SK-N-SH (cell line): ENCODE data around the gene CFHR2. TPM values are rescaled to one million over a fixed set of nuclear protein-coding genes. Genes with fewer than 3 reads are reported as not detected.

ENCODE experiments used
- CTCF ChIA-PET: fragments of 300-600, 350-600 bp; formaldehyde crosslinking; extraction: SDS; loops from one replicate; lab custom pipeline; 2021; lab: Yijun Ruan, JAX
- POLR2A ChIA-PET: fragments of 350-600 bp; sonication (Branson Sonifier 250); formaldehyde crosslinking; extraction: SDS; loops from one replicate; lab custom pipeline; 2020; ENCODE audit warnings: antibody characterized with exemption, inconsistent platforms; lab: Yijun Ruan, JAX
- DNase-seq: peaks from one replicate; pipeline ENCODE4 v3.0.0; 2012
- H2AFZ ChIP-seq: fragments of 200-600 bp; sonication (generic); 2 replicates; pipeline ENCODE4 v1.8.1; 2016; ENCODE audit warnings: antibody characterized with exemption, mild to moderate bottlenecking, low read depth
- H3F3A ChIP-seq: fragments of 200-600 bp; sonication (generic); replicated peaks from 2 replicates; pipeline ENCODE3; 2016; ENCODE audit warnings: antibody characterized with exemption, mild to moderate bottlenecking; ENCODE audit not compliant: insufficient read depth
- H3K27ac ChIP-seq, 2 experiments: fragments of 200-500 bp in 1 of 2; fragments of 200-600 bp in 1 of 2; sonication (Bioruptor generic) in 1 of 2; sonication (generic), shearing (Covaris generic) in 1 of 2; 2 replicates each; pipeline versions ENCODE4 v1.5.1 to v1.6.1; 2014 to 2016; ENCODE audit warnings: low read depth in 2 of 2, inconsistent platforms in 1 of 2, low read length in 1 of 2, mild to moderate bottlenecking in 1 of 2, mixed read lengths in 1 of 2
- H3K27me3 ChIP-seq: fragments of 200-600 bp; sonication (generic), shearing (Covaris generic); 2 replicates; pipeline ENCODE4 v1.6.1; 2016; ENCODE audit warnings: mixed run types; ENCODE audit not compliant: insufficient read depth
- H3K36me3 ChIP-seq, 2 experiments: fragments of 200-500 bp in 1 of 2; fragments of 200-600 bp in 1 of 2; sonication (Bioruptor generic) in 1 of 2; sonication (generic) in 1 of 2; replicated peaks in 1 of 2; 2 replicates each; pipeline versions ENCODE3 to v1.5.1; 2014 to 2016; ENCODE audit warnings: low read length in 1 of 2, mild to moderate bottlenecking in 1 of 2; ENCODE audit not compliant: insufficient read depth in 2 of 2, control insufficient read depth in 1 of 2
- H3K4me1 ChIP-seq, 2 experiments: fragments of 200-500 bp in 1 of 2; fragments of 200-600 bp in 1 of 2; sonication (Bioruptor generic) in 1 of 2; sonication (generic), shearing (Covaris generic) in 1 of 2; 2 replicates each; pipeline versions ENCODE4 v1.5.1 to v1.6.1; 2014 to 2016; ENCODE audit warnings: low read depth in 1 of 2, low read length in 1 of 2, mixed run types in 1 of 2; ENCODE audit not compliant: insufficient read depth in 2 of 2, control insufficient read depth in 1 of 2
- H3K4me2 ChIP-seq: fragments of 200-600 bp; sonication (generic), shearing (Covaris generic); 2 replicates; pipeline ENCODE4 v1.6.1; 2017; ENCODE audit warnings: mixed run types
- H3K4me3 ChIP-seq, 2 experiments: fragments of 200-500 bp in 1 of 2; fragments of 200-600 bp in 1 of 2; sonication (Bioruptor generic) in 1 of 2; sonication (generic), shearing (Covaris generic) in 1 of 2; 2 replicates each; pipeline versions ENCODE4 v1.5.1 to v1.8.1; 2014 to 2016; ENCODE audit warnings: low read depth in 2 of 2, inconsistent platforms in 1 of 2, low read length in 1 of 2, mild to moderate bottlenecking in 1 of 2, mixed read lengths in 1 of 2, moderate library complexity in 1 of 2
- H3K79me2 ChIP-seq: fragments of 200-600 bp; sonication (generic); 2 replicates; pipeline ENCODE4 v1.8.1; 2017; ENCODE audit warnings: mild to moderate bottlenecking; ENCODE audit not compliant: insufficient read depth
- H3K9ac ChIP-seq: fragments of 200-600 bp; sonication (generic); 2 replicates; pipeline ENCODE4 v1.6.1; 2017; ENCODE audit warnings: mixed run types
- H3K9me2 ChIP-seq: fragments of 200-600 bp; sonication (generic); 2 replicates; pipeline ENCODE4 v1.6.1; 2017; ENCODE audit warnings: mixed run types
- H3K9me3 ChIP-seq: fragments of 200-600 bp; sonication (generic); 2 replicates; pipeline ENCODE4 v1.6.1; 2017; ENCODE audit warnings: mixed run types, mild to moderate bottlenecking, moderate library complexity
- H4K20me1 ChIP-seq: fragments of 200-600 bp; sonication (generic); 2 replicates; pipeline ENCODE4 v1.6.1; 2017; ENCODE audit warnings: mild to moderate bottlenecking, mixed run types; ENCODE audit not compliant: insufficient read depth
- CHD2 ChIP-seq: fragments of 150-350 bp; IDR thresholded peaks from 2 replicates; pipeline ENCODE4 v1.6.1; 2018; ENCODE audit warnings: low read length; ENCODE audit not compliant: partially characterized antibody
- EZH2phosphoT487 ChIP-seq: fragments of 200-600 bp; sonication (generic); IDR thresholded peaks from 2 replicates; pipeline ENCODE4 v1.6.1; 2017; ENCODE audit warnings: low read depth, mixed run types, mild to moderate bottlenecking, antibody characterized with exemption, moderate library complexity, borderline replicate concordance
- GABPA ChIP-seq: IDR thresholded peaks from 2 replicates; pipeline ENCODE4 v1.4.0; 2012; ENCODE audit warnings: low read depth, mild to moderate bottlenecking
- JUND ChIP-seq: IDR thresholded peaks from 2 replicates; pipeline ENCODE4 v1.4.0; 2012
- MAX ChIP-seq: IDR thresholded peaks from 2 replicates; pipeline ENCODE4 v1.4.0; 2012; ENCODE audit warnings: low read depth
- NRF1 ChIP-seq: IDR thresholded peaks from 2 replicates; pipeline ENCODE4 v1.6.1; 2012; ENCODE audit warnings: low read depth, mild to moderate bottlenecking, low read length
- TAF1 ChIP-seq: IDR thresholded peaks from 2 replicates; pipeline ENCODE4 v1.6.1; 2012; ENCODE audit warnings: low read depth, mild to moderate bottlenecking, low read length, moderate library complexity, borderline replicate concordance
- TCF12 ChIP-seq: IDR thresholded peaks from 2 replicates; pipeline ENCODE4 v1.4.0; 2012
- TEAD4 ChIP-seq: IDR thresholded peaks from 2 replicates; pipeline ENCODE4 v1.4.0; 2012; ENCODE audit warnings: mild to moderate bottlenecking, borderline replicate concordance; ENCODE audit not compliant: insufficient read depth
- WGBS: methylation state at CpG from one replicate; pipeline ENCODE4 v1.1.6; 2017; ENCODE audit warnings: low lambda C conversion rate; 5-methylcytosine and 5-hydroxymethylcytosine counted together
- polyA plus RNA-seq, 3 experiments: library from polyadenylated mRNA; depleted of rRNA; stranded (reverse); fragments of >200 nt; gene quantifications; 2 replicates each; pipeline ENCODE4 v1.2.3, GENCODE V29; 2012
- small RNA-seq, 7 experiments: library from RNA; depleted of rRNA; stranded (forward); fragments of <200 nt; gene quantifications; one replicate each; pipeline ENCODE3, GENCODE V24; 2012
- TF ChIP-seq, protein P1 (sequence below): IDR thresholded peaks from 2 replicates; pipeline ENCODE4; 2012

CFHR2 gene
- polyA plus RNA-seq, 1 of the 3 experiments (the other 2 are of a cell fraction), result not detected

DNA sequence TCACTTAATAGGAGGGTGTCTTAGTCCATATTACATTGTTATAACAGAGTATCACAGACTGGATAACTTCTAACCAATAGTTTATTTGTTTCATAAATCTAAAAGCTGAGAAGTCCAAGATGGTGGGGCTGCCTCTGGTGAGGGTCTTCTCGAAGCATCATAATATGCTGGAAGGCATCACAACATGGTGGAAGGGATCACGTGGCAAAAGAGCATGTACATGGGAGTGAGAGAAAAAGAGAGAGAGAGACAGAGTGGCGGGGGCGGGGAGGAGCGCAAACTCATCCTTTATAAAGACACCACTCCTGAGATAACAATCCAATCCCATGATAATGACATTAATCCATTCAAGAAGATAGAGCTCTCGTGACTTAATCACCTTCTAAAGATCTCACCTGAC, 65.3 kb downstream of the CFHR2 start:
- H3K4me3 ChIP-seq, result no peak overlapping the region
- 0 out of 2 replicates have a peak, but pooled peaks cover 4% of the 10 kb centered on the region for H3K9me3 ChIP-seq
- no peak overlapping the region for H2AFZ ChIP-seq
- H3K4me2 ChIP-seq, result no peak overlapping the region
- ChIA-PET POLR2A (no interaction called here), CTCF (interaction anchor here (0.6 kb wide), 1 partner anchor 9 kb away, joined by 3 read pairs; no protein-coding TSS in a partner anchor)
- H3K27me3 ChIP-seq, result no peaks in the 10 kb centered on the region
- H3F3A ChIP-seq, result no peaks in the 10 kb centered on the region
- no peak for TF ChIP-seq JUND
- TF ChIP-seq MAX, result no peak
- no peak for TF ChIP-seq CHD2
- TF ChIP-seq TAF1, result no peak
- TF ChIP-seq, protein P1, sequence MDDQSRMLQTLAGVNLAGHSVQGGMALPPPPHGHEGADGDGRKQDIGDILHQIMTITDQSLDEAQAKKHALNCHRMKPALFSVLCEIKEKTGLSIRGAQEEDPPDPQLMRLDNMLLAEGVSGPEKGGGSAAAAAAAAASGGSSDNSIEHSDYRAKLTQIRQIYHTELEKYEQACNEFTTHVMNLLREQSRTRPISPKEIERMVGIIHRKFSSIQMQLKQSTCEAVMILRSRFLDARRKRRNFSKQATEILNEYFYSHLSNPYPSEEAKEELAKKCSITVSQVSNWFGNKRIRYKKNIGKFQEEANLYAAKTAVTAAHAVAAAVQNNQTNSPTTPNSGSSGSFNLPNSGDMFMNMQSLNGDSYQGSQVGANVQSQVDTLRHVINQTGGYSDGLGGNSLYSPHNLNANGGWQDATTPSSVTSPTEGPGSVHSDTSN, result no peak
- TF ChIP-seq TEAD4, result no peak
- TF ChIP-seq EZH2phosphoT487, result no peak
- no peak for TF ChIP-seq GABPA
- no peak for TF ChIP-seq TCF12
- no peak for TF ChIP-seq NRF1
- DNase-seq, result no peak
- 63% methylated on average over 6 of the region's 6 CpGs for WGBS
- no peaks in the 10 kb centered on the region for H3K36me3 ChIP-seq
- no peak overlapping the region for H3K9ac ChIP-seq
- H3K79me2 ChIP-seq, result no peaks in the 10 kb centered on the region
- H3K9me2 ChIP-seq, result no peaks in the 10 kb centered on the region
- no peaks in the 10 kb centered on the region for H4K20me1 ChIP-seq
- no peak overlapping the region for H3K27ac ChIP-seq
- peaks cover 0 to 2% of the 10 kb centered on the region in 2 experiments; a peak in 1 of 4 replicates for H3K4me1 ChIP-seq

Small RNA genes lying within 50 kb of the gene (small RNA-seq; reads per million reads assigned to genes)
- gene AL139418.1, result 0 reads per million in 7 experiments

Other genes starting within 250 kb of the CFHR2 start
- gene CFHR3, start 168.9 kb upstream of the CFHR2 start, polyA plus RNA-seq (2012; rRNA removed), result 0.18 and 0.37 TPM in 2 replicates
- gene CFHR1, start 124.0 kb upstream of the CFHR2 start, polyA plus RNA-seq (2012; rRNA removed), result 0.23 and 0.31 TPM in 2 replicates
- gene CFHR4, start 55.7 kb upstream of the CFHR2 start, polyA plus RNA-seq (2012; rRNA removed), result 0.03 TPM in 1 of 2 replicates, not detected in the other
- gene CFHR5, start 33.8 kb downstream of the CFHR2 start, polyA plus RNA-seq (2012; rRNA removed), result not detected in 2 replicates
- not detected in 2 replicates for gene F13B, start 123.5 kb downstream of the CFHR2 start, polyA plus RNA-seq (2012; rRNA removed)
- gene ASPM, start 202.9 kb downstream of the CFHR2 start, polyA plus RNA-seq (2012; rRNA removed), result 3.0 and 3.3 TPM in 2 replicates